SK-N-SH (cell line): ENCODE measurements around the gene KIAA0232. TPM values are rescaled to one million over a fixed set of nuclear protein-coding genes. Genes with fewer than 3 reads are reported as not detected.

ENCODE experiments used
- CTCF ChIA-PET: fragments of 300-600, 350-600 bp; formaldehyde crosslinking; extraction: SDS; loops from one replicate; lab custom pipeline; 2021; lab: Yijun Ruan, JAX
- POLR2A ChIA-PET: fragments of 350-600 bp; sonication (Branson Sonifier 250); formaldehyde crosslinking; extraction: SDS; loops from one replicate; lab custom pipeline; 2020; ENCODE audit warnings: antibody characterized with exemption, inconsistent platforms; lab: Yijun Ruan, JAX
- DNase-seq: peaks from one replicate; pipeline ENCODE4 v3.0.0; 2012
- H2AFZ ChIP-seq: fragments of 200-600 bp; sonication (generic); 2 replicates; pipeline ENCODE4 v1.8.1; 2016; ENCODE audit warnings: antibody characterized with exemption, mild to moderate bottlenecking, low read depth
- H3F3A ChIP-seq: fragments of 200-600 bp; sonication (generic); replicated peaks from 2 replicates; pipeline ENCODE3; 2016; ENCODE audit warnings: antibody characterized with exemption, mild to moderate bottlenecking; ENCODE audit not compliant: insufficient read depth
- H3K27ac ChIP-seq, 2 experiments: fragments of 200-500 bp in 1 of 2; fragments of 200-600 bp in 1 of 2; sonication (Bioruptor generic) in 1 of 2; sonication (generic), shearing (Covaris generic) in 1 of 2; 2 replicates each; pipeline versions ENCODE4 v1.5.1 to v1.6.1; 2014 to 2016; ENCODE audit warnings: low read depth in 2 of 2, inconsistent platforms in 1 of 2, low read length in 1 of 2, mild to moderate bottlenecking in 1 of 2, mixed read lengths in 1 of 2
- H3K27me3 ChIP-seq: fragments of 200-600 bp; sonication (generic), shearing (Covaris generic); 2 replicates; pipeline ENCODE4 v1.6.1; 2016; ENCODE audit warnings: mixed run types; ENCODE audit not compliant: insufficient read depth
- H3K36me3 ChIP-seq, 2 experiments: fragments of 200-500 bp in 1 of 2; fragments of 200-600 bp in 1 of 2; sonication (Bioruptor generic) in 1 of 2; sonication (generic) in 1 of 2; replicated peaks in 1 of 2; 2 replicates each; pipeline versions ENCODE3 to v1.5.1; 2014 to 2016; ENCODE audit warnings: low read length in 1 of 2, mild to moderate bottlenecking in 1 of 2; ENCODE audit not compliant: insufficient read depth in 2 of 2, control insufficient read depth in 1 of 2
- H3K4me1 ChIP-seq, 2 experiments: fragments of 200-500 bp in 1 of 2; fragments of 200-600 bp in 1 of 2; sonication (Bioruptor generic) in 1 of 2; sonication (generic), shearing (Covaris generic) in 1 of 2; 2 replicates each; pipeline versions ENCODE4 v1.5.1 to v1.6.1; 2014 to 2016; ENCODE audit warnings: low read depth in 1 of 2, low read length in 1 of 2, mixed run types in 1 of 2; ENCODE audit not compliant: insufficient read depth in 2 of 2, control insufficient read depth in 1 of 2
- H3K4me2 ChIP-seq: fragments of 200-600 bp; sonication (generic), shearing (Covaris generic); 2 replicates; pipeline ENCODE4 v1.6.1; 2017; ENCODE audit warnings: mixed run types
- H3K4me3 ChIP-seq, 2 experiments: fragments of 200-500 bp in 1 of 2; fragments of 200-600 bp in 1 of 2; sonication (Bioruptor generic) in 1 of 2; sonication (generic), shearing (Covaris generic) in 1 of 2; 2 replicates each; pipeline versions ENCODE4 v1.5.1 to v1.8.1; 2014 to 2016; ENCODE audit warnings: low read depth in 2 of 2, inconsistent platforms in 1 of 2, low read length in 1 of 2, mild to moderate bottlenecking in 1 of 2, mixed read lengths in 1 of 2, moderate library complexity in 1 of 2
- H3K79me2 ChIP-seq: fragments of 200-600 bp; sonication (generic); 2 replicates; pipeline ENCODE4 v1.8.1; 2017; ENCODE audit warnings: mild to moderate bottlenecking; ENCODE audit not compliant: insufficient read depth
- H3K9ac ChIP-seq: fragments of 200-600 bp; sonication (generic); 2 replicates; pipeline ENCODE4 v1.6.1; 2017; ENCODE audit warnings: mixed run types
- H3K9me2 ChIP-seq: fragments of 200-600 bp; sonication (generic); 2 replicates; pipeline ENCODE4 v1.6.1; 2017; ENCODE audit warnings: mixed run types
- H3K9me3 ChIP-seq: fragments of 200-600 bp; sonication (generic); 2 replicates; pipeline ENCODE4 v1.6.1; 2017; ENCODE audit warnings: mixed run types, mild to moderate bottlenecking, moderate library complexity
- H4K20me1 ChIP-seq: fragments of 200-600 bp; sonication (generic); 2 replicates; pipeline ENCODE4 v1.6.1; 2017; ENCODE audit warnings: mild to moderate bottlenecking, mixed run types; ENCODE audit not compliant: insufficient read depth
- ELF1 ChIP-seq: IDR thresholded peaks from 2 replicates; pipeline ENCODE4 v1.4.0; 2012
- EP300 ChIP-seq, 2 experiments: IDR thresholded peaks; 2 replicates each; pipeline versions ENCODE4 v1.4.0 to v1.6.1; 2012; ENCODE audit warnings: borderline replicate concordance in 1 of 2, low read depth in 1 of 2, low read length in 1 of 2
- EZH2phosphoT487 ChIP-seq: fragments of 200-600 bp; sonication (generic); IDR thresholded peaks from 2 replicates; pipeline ENCODE4 v1.6.1; 2017; ENCODE audit warnings: low read depth, mixed run types, mild to moderate bottlenecking, antibody characterized with exemption, moderate library complexity, borderline replicate concordance
- FOSL2 ChIP-seq: IDR thresholded peaks from 2 replicates; pipeline ENCODE4 v1.4.0; 2012; ENCODE audit warnings: low read depth, mild to moderate bottlenecking, moderate library complexity, borderline replicate concordance
- FOXJ3 ChIP-seq: sonication (generic); formaldehyde crosslinking; IDR thresholded peaks from 2 replicates; pipeline ENCODE4 v1.5.1; 2020; ENCODE audit warnings: mild to moderate bottlenecking, missing genetic modification reagents
- GABPA ChIP-seq: IDR thresholded peaks from 2 replicates; pipeline ENCODE4 v1.4.0; 2012; ENCODE audit warnings: low read depth, mild to moderate bottlenecking
- JUND ChIP-seq: IDR thresholded peaks from 2 replicates; pipeline ENCODE4 v1.4.0; 2012
- MEF2A ChIP-seq: IDR thresholded peaks from 2 replicates; pipeline ENCODE4 v1.4.0; 2012; ENCODE audit warnings: low read depth, borderline replicate concordance
- MXI1 ChIP-seq: IDR thresholded peaks from 2 replicates; pipeline ENCODE4 v1.6.1; 2012; ENCODE audit warnings: mild to moderate bottlenecking, low read depth, low read length, improper control_type of control experiment
- NFIC ChIP-seq: IDR thresholded peaks from 2 replicates; pipeline ENCODE4 v1.4.0; 2012; ENCODE audit warnings: borderline replicate concordance
- POLR2AphosphoS5 ChIP-seq: IDR thresholded peaks from 2 replicates; pipeline ENCODE4 v1.6.1; 2012; ENCODE audit warnings: low read depth, low read length
- RCOR1 ChIP-seq: fragments of 150-350 bp; IDR thresholded peaks from 2 replicates; pipeline ENCODE4 v1.6.1; 2017; ENCODE audit warnings: antibody characterized with exemption, low read length
- RFX5 ChIP-seq: IDR thresholded peaks from 2 replicates; pipeline ENCODE4 v1.6.1; 2012; ENCODE audit warnings: mild to moderate bottlenecking, improper control_type of control experiment, low read length
- RXRA ChIP-seq: IDR thresholded peaks from 2 replicates; pipeline ENCODE4 v1.4.0; 2012; ENCODE audit warnings: low read depth, mild to moderate bottlenecking, borderline replicate concordance
- SIN3A ChIP-seq: IDR thresholded peaks from 2 replicates; pipeline ENCODE4 v1.6.1; 2012; ENCODE audit warnings: low read depth, mild to moderate bottlenecking, low read length, moderate library complexity, borderline replicate concordance
- SMC3 ChIP-seq: IDR thresholded peaks from 2 replicates; pipeline ENCODE4 v1.6.1; 2012; ENCODE audit warnings: low read depth, low read length, improper control_type of control experiment
- TCF12 ChIP-seq: IDR thresholded peaks from 2 replicates; pipeline ENCODE4 v1.4.0; 2012
- TEAD4 ChIP-seq: IDR thresholded peaks from 2 replicates; pipeline ENCODE4 v1.4.0; 2012; ENCODE audit warnings: mild to moderate bottlenecking, borderline replicate concordance; ENCODE audit not compliant: insufficient read depth
- YY1 ChIP-seq: IDR thresholded peaks from 2 replicates; pipeline ENCODE4 v1.4.0; 2012; ENCODE audit warnings: low read depth, mild to moderate bottlenecking
- ZBTB33 ChIP-seq: IDR thresholded peaks from 2 replicates; pipeline ENCODE4 v1.4.0; 2012; ENCODE audit warnings: low read depth, borderline replicate concordance
- WGBS: methylation state at CpG from one replicate; pipeline ENCODE4 v1.1.6; 2017; ENCODE audit warnings: low lambda C conversion rate; 5-methylcytosine and 5-hydroxymethylcytosine counted together
- polyA plus RNA-seq, 3 experiments: library from polyadenylated mRNA; depleted of rRNA; stranded (reverse); fragments of >200 nt; gene quantifications; 2 replicates each; pipeline ENCODE4 v1.2.3, GENCODE V29; 2012
- TF ChIP-seq, protein P1 (sequence below): IDR thresholded peaks from 2 replicates; pipeline ENCODE4; 2012
- TF ChIP-seq, protein P2 (sequence below): IDR thresholded peaks from 2 replicates; pipeline ENCODE4 v1.4.0; 2012; ENCODE audit warnings: low read depth, borderline replicate concordance
- TF ChIP-seq, protein P3 (sequence below): IDR thresholded peaks from 2 replicates; pipeline ENCODE4 v1.4.0; 2012; ENCODE audit warnings: low read depth
- TF ChIP-seq, protein P4 (sequence below): fragments of 200-600 bp; sonication (generic); IDR thresholded peaks from 2 replicates; pipeline ENCODE4 v1.6.1; 2017; ENCODE audit warnings: antibody characterized with exemption, mild to moderate bottlenecking, moderate library complexity

The KIAA0232 gene
- polyA plus RNA-seq, 1 of the 3 experiments (the other 2 are of a cell fraction), result 5.7 TPM

DNA sequence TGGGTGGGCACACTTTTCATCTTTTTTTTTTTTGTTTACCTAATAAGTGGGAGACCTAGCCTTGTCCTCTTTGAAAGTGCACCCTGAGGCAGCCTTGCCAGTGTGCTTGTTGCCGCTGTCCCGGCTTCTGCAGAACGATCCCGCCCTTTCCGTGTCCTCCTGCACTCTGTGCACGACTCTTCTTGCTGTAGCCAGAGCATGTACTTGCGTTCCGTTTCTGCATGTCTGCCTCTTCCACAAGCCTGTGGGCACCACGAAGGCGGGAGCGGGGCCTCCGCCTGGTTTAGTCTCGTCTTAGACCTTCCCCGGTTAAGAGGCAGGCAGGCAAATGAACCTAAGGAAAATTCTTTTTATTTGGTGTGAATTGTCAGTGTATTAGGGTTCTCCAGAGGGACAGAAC lies 94.5 kb downstream of the KIAA0232 start:
- Histone ChIP-seq H3K79me2 (no peaks in the 10 kb centered on the region), H3K9ac (no peak overlapping the region), H3K4me2 (no peak overlapping the region), H3K9me2 (no peaks in the 10 kb centered on the region), H3K27me3 (no peaks in the 10 kb centered on the region), H4K20me1 (peaks cover 14% of the 10 kb centered on the region), H2AFZ (no peak overlapping the region), H3K4me1 (no peaks in the 10 kb centered on the region), H3K36me3 (peaks cover 14 to 82% of the 10 kb centered on the region in 2 experiments), H3K4me3 (no peak overlapping the region), H3F3A (peaks cover 5% of the 10 kb centered on the region), H3K27ac (no peak overlapping the region), H3K9me3 (no peaks in the 10 kb centered on the region)
- CTCF ChIA-PET, result interaction anchor here (7.9 kb wide), 1 partner anchor 157 kb away, joined by 204 read pairs; the partner anchor contains the start of gene BLOC1S4
- POLR2A ChIA-PET, result no interaction called here
- WGBS, result 96% methylated on average over 14 of the region's 14 CpGs
- no peak for DNase-seq
- TF ChIP-seq, protein P1, sequence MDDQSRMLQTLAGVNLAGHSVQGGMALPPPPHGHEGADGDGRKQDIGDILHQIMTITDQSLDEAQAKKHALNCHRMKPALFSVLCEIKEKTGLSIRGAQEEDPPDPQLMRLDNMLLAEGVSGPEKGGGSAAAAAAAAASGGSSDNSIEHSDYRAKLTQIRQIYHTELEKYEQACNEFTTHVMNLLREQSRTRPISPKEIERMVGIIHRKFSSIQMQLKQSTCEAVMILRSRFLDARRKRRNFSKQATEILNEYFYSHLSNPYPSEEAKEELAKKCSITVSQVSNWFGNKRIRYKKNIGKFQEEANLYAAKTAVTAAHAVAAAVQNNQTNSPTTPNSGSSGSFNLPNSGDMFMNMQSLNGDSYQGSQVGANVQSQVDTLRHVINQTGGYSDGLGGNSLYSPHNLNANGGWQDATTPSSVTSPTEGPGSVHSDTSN, result no peak
- no peak for TF ChIP-seq JUND
- TF ChIP-seq RCOR1, result no peak
- TF ChIP-seq SMC3, result no peak
- TF ChIP-seq, protein P2, sequence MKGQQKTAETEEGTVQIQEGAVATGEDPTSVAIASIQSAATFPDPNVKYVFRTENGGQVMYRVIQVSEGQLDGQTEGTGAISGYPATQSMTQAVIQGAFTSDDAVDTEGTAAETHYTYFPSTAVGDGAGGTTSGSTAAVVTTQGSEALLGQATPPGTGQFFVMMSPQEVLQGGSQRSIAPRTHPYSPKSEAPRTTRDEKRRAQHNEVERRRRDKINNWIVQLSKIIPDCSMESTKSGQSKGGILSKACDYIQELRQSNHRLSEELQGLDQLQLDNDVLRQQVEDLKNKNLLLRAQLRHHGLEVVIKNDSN, result no peak
- no peak for TF ChIP-seq SIN3A
- TF ChIP-seq MEF2A, result no peak
- no peak for TF ChIP-seq NFIC
- no peak for TF ChIP-seq YY1
- TF ChIP-seq POLR2AphosphoS5, result no peak
- no peak for TF ChIP-seq FOXJ3 (CRISPR knock-in tag)
- TF ChIP-seq MXI1, result no peak
- no peak for TF ChIP-seq ELF1
- no peak for TF ChIP-seq EZH2phosphoT487
- TF ChIP-seq EP300 (IDR thresholded peaks at IDR 0.05; ENCODE audit: borderline replicate concordance in 1 of 2, low read depth in 1 of 2, low read length in 1 of 2), result no peak
- TF ChIP-seq GABPA, result no peak
- no peak for TF ChIP-seq TCF12
- TF ChIP-seq, all 33 proteins: peak for 0

DNA sequence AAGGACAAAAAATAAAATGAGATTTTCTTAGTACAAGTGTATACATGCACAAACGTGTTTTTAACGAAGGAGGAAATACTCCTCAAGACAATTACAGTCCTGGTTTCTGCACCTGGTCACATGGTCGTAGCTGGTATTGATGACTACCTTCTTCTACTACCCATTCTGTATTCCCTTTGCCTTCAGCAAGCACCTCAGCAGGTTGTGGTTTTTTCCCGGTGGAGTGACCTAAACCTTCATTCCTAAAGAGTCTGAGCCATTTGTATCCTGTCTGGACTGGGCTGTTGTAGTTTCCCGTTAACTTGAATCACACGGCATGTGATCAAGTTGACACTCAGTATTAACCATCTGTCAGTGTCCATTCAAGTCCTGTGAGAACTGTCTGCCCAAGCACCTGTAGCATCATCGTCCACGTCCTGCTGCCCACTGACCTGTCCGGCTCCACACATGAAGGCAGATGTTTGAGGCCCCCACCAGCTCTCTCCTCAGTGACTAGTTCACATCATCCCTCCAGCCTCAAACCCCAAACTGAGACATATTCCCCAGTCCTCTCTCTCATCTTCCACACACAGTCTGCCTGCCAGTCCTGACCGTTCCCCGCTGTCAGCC lies 96.0 kb downstream of the KIAA0232 start:
- H2AFZ ChIP-seq, result no peak overlapping the region
- H3K79me2 ChIP-seq, result no peaks in the 10 kb centered on the region
- ChIA-PET POLR2A (no interaction called here), CTCF (interaction anchor here (7.9 kb wide), 1 partner anchor 158 kb away, joined by 204 read pairs; the partner anchor contains the start of gene BLOC1S4)
- peaks cover 8% of the 10 kb centered on the region for H4K20me1 ChIP-seq
- H3K9me2 ChIP-seq, result no peaks in the 10 kb centered on the region
- H3K4me1 ChIP-seq, result no peaks in the 10 kb centered on the region
- H3K4me3 ChIP-seq, result no peak overlapping the region
- H3K9ac ChIP-seq, result no peak overlapping the region
- H3K36me3 ChIP-seq, result peaks cover 15 to 81% of the 10 kb centered on the region in 2 experiments
- peaks cover 6% of the 10 kb centered on the region for H3F3A ChIP-seq
- 91% methylated on average over 11 of the region's 11 CpGs for WGBS
- H3K9me3 ChIP-seq, result no peaks in the 10 kb centered on the region
- no peak for DNase-seq
- no peak overlapping the region for H3K4me2 ChIP-seq
- no peaks in the 10 kb centered on the region for H3K27me3 ChIP-seq
- H3K27ac ChIP-seq, result no peak overlapping the region
- TF ChIP-seq MXI1, result no peak
- TF ChIP-seq TEAD4, result no peak
- no peak for TF ChIP-seq POLR2AphosphoS5
- no peak for TF ChIP-seq RFX5
- no peak for TF ChIP-seq TCF12
- TF ChIP-seq FOSL2, result no peak
- TF ChIP-seq FOXJ3 (CRISPR knock-in tag), result no peak
- TF ChIP-seq ELF1, result no peak
- no peak for TF ChIP-seq RXRA
- TF ChIP-seq, protein P3, sequence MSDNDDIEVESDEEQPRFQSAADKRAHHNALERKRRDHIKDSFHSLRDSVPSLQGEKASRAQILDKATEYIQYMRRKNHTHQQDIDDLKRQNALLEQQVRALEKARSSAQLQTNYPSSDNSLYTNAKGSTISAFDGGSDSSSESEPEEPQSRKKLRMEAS, result no peak
- TF ChIP-seq RCOR1, result no peak
- TF ChIP-seq ZBTB33, result no peak
- TF ChIP-seq, protein P4, sequence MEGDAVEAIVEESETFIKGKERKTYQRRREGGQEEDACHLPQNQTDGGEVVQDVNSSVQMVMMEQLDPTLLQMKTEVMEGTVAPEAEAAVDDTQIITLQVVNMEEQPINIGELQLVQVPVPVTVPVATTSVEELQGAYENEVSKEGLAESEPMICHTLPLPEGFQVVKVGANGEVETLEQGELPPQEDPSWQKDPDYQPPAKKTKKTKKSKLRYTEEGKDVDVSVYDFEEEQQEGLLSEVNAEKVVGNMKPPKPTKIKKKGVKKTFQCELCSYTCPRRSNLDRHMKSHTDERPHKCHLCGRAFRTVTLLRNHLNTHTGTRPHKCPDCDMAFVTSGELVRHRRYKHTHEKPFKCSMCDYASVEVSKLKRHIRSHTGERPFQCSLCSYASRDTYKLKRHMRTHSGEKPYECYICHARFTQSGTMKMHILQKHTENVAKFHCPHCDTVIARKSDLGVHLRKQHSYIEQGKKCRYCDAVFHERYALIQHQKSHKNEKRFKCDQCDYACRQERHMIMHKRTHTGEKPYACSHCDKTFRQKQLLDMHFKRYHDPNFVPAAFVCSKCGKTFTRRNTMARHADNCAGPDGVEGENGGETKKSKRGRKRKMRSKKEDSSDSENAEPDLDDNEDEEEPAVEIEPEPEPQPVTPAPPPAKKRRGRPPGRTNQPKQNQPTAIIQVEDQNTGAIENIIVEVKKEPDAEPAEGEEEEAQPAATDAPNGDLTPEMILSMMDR, result no peak
